Ascending aorta (tissue), 2 donors: ENCODE data around the gene CHST12. TPM values are rescaled to one million over a fixed set of nuclear protein-coding genes. Genes with fewer than 3 reads are reported as not detected.

Experiments
- DNase-seq, 2 donors: peaks; one replicate each; pipeline ENCODE4 v3.0.0-alpha.2; 2019; ENCODE audit warnings: low spot score in 2 of 2
- H3K27ac ChIP-seq, 2 donors: fragments of 200-600 bp; sonication (generic); one replicate each; pipeline ENCODE4 v1.5.1; 2016 to 2017; ENCODE audit warnings: mild to moderate bottlenecking in 1 of 2
- H3K27me3 ChIP-seq: fragments of 200-600 bp; sonication (generic); one replicate; pipeline ENCODE4 v1.5.1; 2017
- H3K36me3 ChIP-seq, 2 donors: fragments of 200-600 bp; sonication (generic); one replicate each; pipeline ENCODE4 v1.5.1; 2016
- H3K4me1 ChIP-seq, 2 donors: fragments of 200-600 bp; sonication (generic); one replicate each; pipeline ENCODE4 v1.5.1; 2016 to 2017; ENCODE audit warnings: mild to moderate bottlenecking in 1 of 2
- H3K4me3 ChIP-seq, 2 donors: fragments of 200-600 bp; sonication (generic); one replicate each; pipeline ENCODE4 v1.5.1; 2016 to 2017; ENCODE audit warnings: mild to moderate bottlenecking in 1 of 2
- H3K9me3 ChIP-seq, 2 donors: fragments of 200-600 bp; sonication (generic); one replicate each; pipeline ENCODE4 v1.5.1; 2016
- CTCF ChIP-seq, 3 experiments: fragments of 200-600 bp in 2 of 3; fragments of 450-650 bp in 1 of 3; sonication (generic) in 2 of 3; IDR thresholded peaks; one replicate each; pipeline ENCODE4 v1.5.1; 2016 to 2019; ENCODE audit warnings: antibody characterized with exemption in 3 of 3, mild to moderate bottlenecking in 1 of 3, moderate library complexity in 1 of 3
- intact Hi-C: fragments of 100-400 bp; cut with DNase I; formaldehyde crosslinking; loops from one replicate; pipeline ENCODE4 v1.15.1; 2023
- total RNA-seq: library from RNA; depleted of rRNA; stranded (reverse); fragments of >200 nt; gene quantifications from one replicate; pipeline ENCODE4 v1.1.0, GENCODE V29; 2016

Gene CHST12
- total RNA-seq, 1 donor from 2014 or later = 79.4 TPM

- Histone ChIP-seq H3K27ac (no peak overlapping the region), H3K9me3 (no peaks in the 10 kb centered on the region), H3K4me1 (no peaks in the 10 kb centered on the region), H3K36me3 (no peaks in the 10 kb centered on the region), H3K4me3 (no peak overlapping the region), H3K27me3 (no peaks in the 10 kb centered on the region)
- TF ChIP-seq CTCF (IDR thresholded peaks at IDR 0.05) = no peak
- no peak for DNase-seq
- intact Hi-C loops = no loop called here
Measured at GRCh38 chr7:2459674-2460073, 56.3 kb downstream of the CHST12 start.

GRCh38 chr7:2460188-2460587 is 56.8 kb downstream of the CHST12 start:
- no peaks in the 10 kb centered on the region for H3K27me3 ChIP-seq
- no peak for TF ChIP-seq CTCF (IDR thresholded peaks at IDR 0.05)

GRCh38 chr7:2460641-2461040 is 57.2 kb downstream of the CHST12 start:
- H3K27ac ChIP-seq = no peak overlapping the region
- no peak overlapping the region for H3K4me3 ChIP-seq
- no peak for DNase-seq
- no peaks in the 10 kb centered on the region for H3K4me1 ChIP-seq
- no peak for TF ChIP-seq CTCF (IDR thresholded peaks at IDR 0.05)
- no peaks in the 10 kb centered on the region for H3K36me3 ChIP-seq
- H3K9me3 ChIP-seq = no peaks in the 10 kb centered on the region
- intact Hi-C loops = no loop called here
- H3K27me3 ChIP-seq = no peaks in the 10 kb centered on the region

More at GRCh38 chr7:2460188-2460587, 56.8 kb downstream of the CHST12 start:
- Histone ChIP-seq H3K27ac (no peak overlapping the region), H3K4me1 (no peaks in the 10 kb centered on the region), H3K36me3 (no peaks in the 10 kb centered on the region), H3K4me3 (no peak overlapping the region), H3K9me3 (no peaks in the 10 kb centered on the region)
- intact Hi-C loops = no loop called here
- DNase-seq = no peak

GRCh38 chr7:2461268-2462026 is 58.0 kb downstream of the CHST12 start:
- no peak for TF ChIP-seq CTCF (IDR thresholded peaks at IDR 0.05)
- intact Hi-C loops = no loop called here
- Histone ChIP-seq H3K36me3 (no peaks in the 10 kb centered on the region), H3K27ac (no peak overlapping the region), H3K4me1 (no peaks in the 10 kb centered on the region), H3K27me3 (no peaks in the 10 kb centered on the region), H3K4me3 (no peak overlapping the region), H3K9me3 (no peaks in the 10 kb centered on the region)
- no peak for DNase-seq

- Histone ChIP-seq H3K9me3 (no peaks in the 10 kb centered on the region), H3K4me3 (no peak overlapping the region), H3K36me3 (no peaks in the 10 kb centered on the region), H3K27ac (no peak overlapping the region), H3K27me3 (no peaks in the 10 kb centered on the region), H3K4me1 (no peaks in the 10 kb centered on the region)
- intact Hi-C loops = no loop called here
- no peak for TF ChIP-seq CTCF (IDR thresholded peaks at IDR 0.05)
- DNase-seq = no peak
Measured at GRCh38 chr7:2462731-2463130, 59.3 kb downstream of the CHST12 start.
